ENCODE measurements around the gene KRTAP10-3.
"Not testable (repeated sequence)": the region's sequence is repeated elsewhere in the genome, so short reads cannot be mapped to it uniquely, and the experiment has no call there.

The KRTAP10-3 gene, protein sequence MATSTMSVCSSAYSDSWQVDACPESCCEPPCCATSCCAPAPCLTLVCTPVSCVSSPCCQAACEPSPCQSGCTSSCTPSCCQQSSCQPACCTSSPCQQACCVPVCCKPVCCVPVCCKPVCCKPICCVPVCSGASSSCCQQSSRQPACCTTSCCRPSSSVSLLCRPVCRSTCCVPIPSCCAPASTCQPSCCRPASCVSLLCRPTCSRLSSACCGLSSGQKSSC

DNA sequence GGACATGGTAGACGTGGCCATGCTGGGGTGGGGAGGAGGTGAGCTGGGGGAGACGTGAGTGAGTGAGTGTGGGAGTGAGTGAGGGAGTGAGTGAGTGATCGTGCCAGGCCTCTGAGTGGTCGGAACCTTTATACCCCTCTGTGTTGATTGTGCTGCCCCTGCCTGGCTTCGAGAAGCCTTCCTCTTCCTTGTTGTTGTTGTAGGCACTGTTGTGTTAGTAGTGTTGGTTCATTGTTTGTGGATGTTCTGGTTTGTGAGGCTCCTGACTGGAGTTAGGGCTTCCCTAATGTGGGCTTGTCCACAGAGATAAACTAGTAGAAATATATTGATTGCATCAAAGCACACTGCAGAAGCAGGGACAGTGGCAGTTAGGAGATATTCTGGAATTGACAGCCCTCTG is at the start of gene KRTAP10-3:
Gene KRTAP10-3 (minus strand): TSS at position 101 of the 400 bp plus-strand sequence. CDS start 80 bp downstream, at position 21.
- no peak for DNase-seq (ENCODE audit: low spot score)

DNA sequence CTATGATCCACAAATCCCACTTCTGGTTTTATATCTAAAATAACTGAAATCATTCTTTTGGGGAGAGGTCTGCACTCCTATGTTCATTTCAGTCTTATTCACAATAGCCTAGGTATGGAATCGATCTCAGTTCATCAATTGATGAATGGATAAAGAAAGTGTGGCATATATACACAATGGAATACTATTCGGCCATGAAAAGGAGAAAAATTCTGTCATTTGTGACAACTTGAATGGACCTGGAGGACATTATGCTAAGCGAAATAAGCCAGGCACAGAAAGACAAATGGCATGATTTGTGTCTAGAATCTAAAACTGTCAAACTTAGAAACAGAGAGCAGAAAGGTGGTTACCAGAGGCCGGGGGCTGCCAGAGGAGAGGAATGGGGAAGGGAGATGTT is 47.9 kb upstream of the KRTAP10-3 start:
- no peak for DNase-seq (ENCODE audit: low spot score)

DNA sequence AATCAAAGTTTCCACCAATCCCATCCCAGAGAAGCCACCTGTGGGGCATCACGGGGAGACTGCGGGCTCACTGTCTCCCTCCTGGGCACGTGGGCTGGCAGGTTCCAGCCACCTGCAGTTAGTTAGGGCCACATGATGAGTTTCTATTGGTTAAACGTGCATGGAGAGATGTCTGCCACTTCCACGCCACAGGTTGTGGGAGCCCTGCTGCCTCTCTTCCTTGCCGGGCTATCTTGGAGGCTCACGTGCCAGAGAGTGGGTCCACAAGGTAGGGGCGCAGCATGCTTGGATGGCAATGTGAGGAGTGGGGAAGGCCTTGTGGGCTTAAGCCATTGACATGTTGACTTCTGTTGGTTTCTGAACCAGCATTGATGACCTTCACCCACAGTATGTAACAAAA is 45.3 kb upstream of the KRTAP10-3 start:
- DNase-seq (ENCODE audit: low spot score), result no peak

DNA sequence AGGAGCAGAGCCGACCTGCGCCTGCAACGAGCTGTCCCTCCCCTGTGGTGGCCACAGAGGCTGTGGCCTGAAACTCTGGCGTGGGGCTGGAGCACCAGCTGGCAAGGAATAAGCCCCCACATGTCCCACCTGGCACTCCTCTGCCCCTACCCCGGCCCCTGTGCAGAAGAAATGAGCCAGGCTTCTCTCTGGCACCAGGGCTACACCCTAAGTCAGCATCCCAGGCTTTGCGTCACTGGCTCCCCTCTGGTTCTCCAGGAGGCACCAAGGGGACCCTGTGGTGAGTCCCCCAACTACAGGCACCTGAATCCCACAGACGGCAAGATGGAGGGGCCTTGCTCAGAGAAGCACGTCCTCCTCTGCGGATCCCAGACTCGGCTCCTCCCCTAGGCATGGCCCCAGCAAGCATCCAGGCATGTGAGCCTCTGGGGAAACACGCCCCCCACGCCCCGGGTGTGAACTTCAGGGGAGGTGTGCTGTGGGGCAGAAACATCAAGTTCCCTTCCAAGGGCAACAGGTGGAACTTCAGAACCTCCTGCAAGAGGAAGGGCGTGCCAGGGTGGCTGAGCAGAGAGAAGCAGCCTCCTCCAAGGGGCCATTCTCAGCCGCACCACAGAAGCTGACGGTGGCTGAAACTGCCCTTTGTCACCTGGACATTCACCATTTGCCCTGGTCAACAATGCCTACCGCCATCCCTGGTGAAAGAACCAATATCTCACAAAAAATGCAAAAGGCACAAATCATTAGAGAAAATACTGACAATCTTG is 44.7 kb upstream of the KRTAP10-3 start:
- DNase-seq (ENCODE audit: low spot score), result no peak

DNA sequence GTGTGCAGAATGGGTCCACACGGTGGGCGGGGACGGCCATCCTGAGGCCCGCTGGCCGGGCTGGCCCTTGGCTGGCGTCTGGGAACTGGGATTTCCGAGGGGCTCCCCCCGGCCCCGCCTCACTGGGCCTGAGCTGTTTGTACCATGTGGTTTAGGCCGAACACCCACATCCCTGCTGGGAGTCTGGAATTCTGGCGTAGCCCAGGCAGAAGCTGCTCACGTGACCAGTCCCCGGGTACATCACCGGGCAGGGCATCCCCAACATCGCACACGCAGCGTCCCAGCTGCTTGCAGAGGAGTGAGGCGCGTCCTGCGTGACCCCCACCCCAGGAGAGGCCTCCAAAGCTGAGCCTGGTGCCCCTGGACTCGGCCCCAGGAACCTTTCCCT is 43.9 kb upstream of the KRTAP10-3 start:
- no peak for DNase-seq (ENCODE audit: low spot score)

DNA sequence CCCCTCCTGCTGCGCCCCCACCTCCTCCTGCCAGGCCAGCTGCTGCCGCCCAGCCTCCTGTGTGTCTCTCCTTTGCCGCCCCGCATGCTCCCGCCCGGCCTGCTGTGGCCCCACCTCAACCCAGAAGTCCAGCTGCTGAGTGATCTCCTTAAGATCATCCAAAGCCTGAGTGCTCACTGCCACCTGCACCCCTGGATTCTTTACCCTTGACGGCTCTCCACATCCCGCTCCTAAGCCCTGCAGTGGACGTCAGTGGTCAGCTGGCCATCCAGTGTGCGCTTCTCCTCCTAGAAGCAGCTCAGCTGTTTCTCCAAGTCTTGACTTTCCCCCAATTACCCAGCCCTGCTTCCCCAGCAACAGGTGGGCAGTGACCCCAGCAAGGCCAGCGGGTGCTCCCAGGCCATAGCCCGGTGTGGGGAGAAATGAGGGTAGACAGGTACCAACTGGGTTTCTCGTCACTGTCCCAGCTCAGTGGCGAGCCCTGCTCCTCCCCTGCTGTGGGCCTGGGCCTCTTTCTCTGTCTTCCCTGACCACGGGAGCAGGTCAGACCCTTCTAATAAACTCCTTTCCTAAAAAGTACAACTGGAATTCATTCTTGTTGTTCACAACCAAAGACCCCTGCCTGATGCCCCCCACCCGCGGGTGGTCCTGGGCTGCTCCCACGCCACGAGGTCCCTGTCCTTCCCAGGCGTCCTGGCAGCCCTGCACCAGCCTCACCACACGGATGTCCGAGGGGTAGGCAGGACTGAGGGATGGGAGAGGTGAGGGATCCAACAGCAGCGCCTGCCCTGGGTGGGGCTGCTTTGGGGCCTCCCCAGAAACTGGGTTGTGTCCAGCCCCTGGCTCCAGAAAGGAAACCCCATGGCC is 43.2 kb upstream of the KRTAP10-3 start:
- DNase-seq (ENCODE audit: low spot score), result no peak

DNA sequence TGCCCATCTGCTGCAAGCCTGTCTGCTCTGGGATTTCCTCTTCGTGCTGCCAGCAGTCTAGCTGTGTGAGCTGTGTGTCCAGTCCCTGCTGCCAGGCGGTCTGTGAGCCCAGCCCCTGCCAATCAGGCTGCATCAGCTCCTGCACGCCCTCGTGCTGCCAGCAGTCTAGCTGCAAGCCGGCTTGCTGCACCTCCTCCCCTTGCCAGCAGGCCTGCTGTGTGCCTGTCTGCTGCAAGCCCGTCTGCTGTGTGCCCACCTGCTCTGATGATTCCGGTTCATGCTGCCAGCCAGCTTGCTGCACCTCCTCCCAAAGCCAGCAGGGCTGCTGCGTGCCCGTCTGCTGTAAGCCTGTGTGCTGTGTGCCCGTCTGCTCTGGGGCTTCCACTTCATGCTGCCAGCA is 42.5 kb upstream of the KRTAP10-3 start:
- DNase-seq (ENCODE audit: low spot score), result not testable (repeated sequence)

DNA sequence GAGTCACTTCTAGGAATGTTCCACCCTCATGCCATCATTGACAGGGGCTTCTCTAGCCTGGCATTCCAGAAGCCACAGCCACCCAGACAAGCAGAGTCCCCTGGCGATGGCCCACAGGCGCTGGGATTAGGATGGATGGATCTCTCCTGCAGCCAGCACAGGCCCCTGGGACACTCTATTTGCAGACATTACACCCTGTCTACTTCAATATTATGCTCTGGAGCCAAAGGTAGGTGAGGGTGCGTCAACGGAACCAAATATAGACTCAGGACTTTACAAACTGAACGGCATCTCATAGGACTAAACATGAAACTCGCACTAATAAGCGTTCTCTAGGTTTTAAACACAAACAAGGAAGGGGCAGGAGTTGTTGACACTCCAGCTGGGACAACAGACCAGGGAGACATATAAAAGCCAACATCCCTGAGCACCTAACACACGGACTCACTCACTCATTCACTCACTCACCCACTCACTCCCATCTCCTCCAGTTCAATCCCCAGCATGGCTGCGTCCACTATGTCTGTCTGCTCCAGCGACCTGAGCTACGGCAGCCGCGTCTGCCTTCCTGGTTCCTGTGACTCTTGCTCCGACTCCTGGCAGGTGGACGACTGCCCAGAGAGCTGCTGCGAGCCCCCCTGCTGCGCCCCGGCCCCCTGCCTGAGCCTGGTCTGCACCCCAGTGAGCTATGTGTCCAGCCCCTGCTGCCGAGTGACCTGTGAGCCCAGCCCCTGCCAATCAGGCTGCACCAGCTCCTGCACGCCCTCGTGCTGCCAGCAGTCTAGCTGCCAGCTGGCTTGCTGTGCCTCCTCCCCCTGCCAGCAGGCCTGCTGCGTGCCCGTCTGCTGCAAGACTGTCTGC is 41.8 kb upstream of the KRTAP10-3 start, which contains the start of gene KRTAP10-7:
Gene KRTAP10-7 (plus strand): TSS at position 480 of the 861 bp plus-strand sequence. CDS start 25 bp downstream, at position 505.
- DNase-seq (ENCODE audit: low spot score), result not testable (repeated sequence)

DNA sequence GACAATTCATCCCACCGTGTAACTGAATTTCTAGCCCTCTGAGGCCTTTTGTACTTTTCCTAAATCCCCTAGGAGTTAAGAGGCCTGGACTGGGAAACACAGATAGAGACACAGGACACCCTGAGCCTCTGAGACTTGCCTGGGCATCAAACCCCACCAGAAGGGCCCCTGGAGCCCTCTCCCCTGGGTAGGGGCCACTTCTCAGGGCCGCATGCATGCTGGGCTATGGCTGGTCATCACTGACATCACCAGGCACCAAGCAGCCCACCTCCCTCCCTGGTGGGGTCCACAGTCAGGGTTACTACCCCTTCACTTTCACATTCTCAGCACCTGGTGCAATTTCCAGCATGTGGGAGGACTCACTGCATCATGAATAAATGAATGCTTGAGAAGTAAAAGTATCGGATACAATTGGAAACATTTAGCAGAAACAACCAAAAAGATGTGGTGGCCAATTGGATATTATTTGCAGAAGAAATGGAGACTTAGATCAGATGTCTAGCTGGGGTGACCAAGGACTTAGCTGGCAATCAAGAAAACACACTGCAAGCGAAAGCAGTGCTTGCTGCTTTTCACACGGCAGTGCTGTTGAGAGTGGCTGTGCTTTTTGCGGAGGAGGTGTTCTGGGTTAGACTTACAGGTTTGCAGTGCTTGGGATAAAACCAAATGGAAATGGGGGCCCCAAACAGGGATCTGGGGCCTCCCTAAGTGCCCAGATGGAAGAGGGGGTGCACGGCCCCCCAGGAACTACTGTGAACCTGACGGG is 40.9 kb upstream of the KRTAP10-3 start:
- DNase-seq (ENCODE audit: low spot score), result no peak

DNA sequence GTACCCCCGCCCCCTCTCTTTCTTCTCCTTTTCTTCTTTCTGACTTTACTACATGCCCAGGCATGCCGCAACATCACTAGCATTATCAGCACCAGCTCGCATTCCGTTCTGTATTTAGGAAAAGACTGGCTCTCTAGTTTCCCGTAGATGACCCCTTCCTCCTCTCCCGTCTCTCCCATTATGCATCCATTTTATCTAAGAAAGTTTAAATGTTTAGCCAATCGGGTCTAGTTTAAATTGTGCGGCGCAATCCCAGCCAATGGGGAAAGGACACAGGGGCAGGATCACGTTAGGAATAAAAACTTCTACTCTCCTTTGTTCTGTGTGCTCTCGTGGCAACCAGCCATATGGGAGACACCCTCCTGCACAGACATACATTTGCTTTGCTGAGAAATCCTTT is 39.5 kb upstream of the KRTAP10-3 start:
- DNase-seq (ENCODE audit: low spot score), result no peak

DNA sequence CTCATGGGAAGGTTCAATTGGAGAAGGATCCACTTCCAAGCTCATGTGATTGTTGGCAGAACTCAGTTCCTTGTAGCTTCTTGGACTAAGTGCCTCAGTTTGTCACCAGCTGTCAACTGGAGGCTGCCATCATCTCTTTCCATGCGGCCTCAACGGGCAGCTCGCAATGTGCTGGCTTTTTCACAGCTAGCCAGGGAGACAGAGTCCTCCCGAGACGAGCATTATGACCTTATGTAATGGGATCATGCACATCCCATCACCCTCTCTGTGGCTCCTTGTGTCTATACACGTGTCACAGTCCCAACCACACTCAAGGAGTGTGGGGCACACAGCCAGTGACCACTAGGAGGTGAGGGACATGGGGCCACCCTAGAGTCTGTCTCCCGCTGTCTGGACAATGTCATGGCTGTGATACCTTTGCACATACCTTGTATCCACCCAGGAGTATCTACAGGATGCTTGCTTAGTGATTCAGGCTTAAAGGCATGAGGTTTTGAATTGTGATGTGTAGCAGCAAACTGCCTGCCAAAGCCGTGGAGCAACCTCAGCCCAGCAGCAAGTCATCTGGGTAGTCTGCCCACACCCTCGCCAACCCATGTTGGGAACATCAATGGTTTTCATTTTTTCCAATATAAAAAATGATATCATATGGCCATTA is 37.6 kb upstream of the KRTAP10-3 start:
- no peak for DNase-seq (ENCODE audit: low spot score)

DNA sequence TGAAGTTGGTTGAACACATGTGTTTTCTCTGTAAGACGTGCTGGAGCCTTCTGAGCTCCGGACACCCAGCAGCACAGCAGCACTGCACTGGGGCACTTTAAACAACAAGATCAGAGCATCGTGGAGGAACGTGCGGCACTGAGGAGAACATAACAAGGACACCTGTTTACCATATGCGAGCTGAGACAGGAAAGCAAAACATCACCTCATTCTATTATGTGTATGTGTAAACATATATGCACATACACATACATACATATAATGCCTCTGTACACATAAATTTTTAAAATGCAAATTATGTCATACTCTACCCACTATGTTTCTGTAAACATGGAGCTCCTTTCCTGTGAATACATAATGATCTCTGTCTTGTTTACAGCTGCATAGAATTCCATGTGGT is 36.9 kb upstream of the KRTAP10-3 start:
- DNase-seq (ENCODE audit: low spot score), result no peak

DNA sequence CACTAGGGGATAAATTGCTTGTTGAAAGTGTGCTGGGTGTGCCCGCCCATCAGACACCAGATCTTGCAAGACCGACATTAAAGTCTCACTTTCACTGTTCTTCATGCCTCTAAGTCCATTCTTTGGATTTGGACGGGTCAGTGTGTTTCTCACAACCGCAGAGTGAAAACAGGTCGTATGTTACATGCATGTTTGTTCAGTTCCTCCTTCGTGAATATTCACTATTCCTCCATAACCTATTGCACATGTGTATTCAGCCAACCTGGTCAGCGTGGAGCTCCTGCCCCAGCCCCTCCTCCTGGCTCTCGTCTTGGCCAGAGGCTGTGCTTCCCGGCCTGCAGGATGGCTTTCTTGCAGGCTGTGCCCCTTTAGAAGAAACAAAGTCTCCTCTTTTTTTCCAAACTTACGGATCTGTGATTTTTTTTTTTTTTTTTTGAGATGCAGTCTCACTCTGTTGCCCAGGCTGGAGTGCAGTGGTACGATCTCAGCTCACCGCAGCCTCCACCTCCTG is 35.9 kb upstream of the KRTAP10-3 start:
- no peak for DNase-seq (ENCODE audit: low spot score)

DNA sequence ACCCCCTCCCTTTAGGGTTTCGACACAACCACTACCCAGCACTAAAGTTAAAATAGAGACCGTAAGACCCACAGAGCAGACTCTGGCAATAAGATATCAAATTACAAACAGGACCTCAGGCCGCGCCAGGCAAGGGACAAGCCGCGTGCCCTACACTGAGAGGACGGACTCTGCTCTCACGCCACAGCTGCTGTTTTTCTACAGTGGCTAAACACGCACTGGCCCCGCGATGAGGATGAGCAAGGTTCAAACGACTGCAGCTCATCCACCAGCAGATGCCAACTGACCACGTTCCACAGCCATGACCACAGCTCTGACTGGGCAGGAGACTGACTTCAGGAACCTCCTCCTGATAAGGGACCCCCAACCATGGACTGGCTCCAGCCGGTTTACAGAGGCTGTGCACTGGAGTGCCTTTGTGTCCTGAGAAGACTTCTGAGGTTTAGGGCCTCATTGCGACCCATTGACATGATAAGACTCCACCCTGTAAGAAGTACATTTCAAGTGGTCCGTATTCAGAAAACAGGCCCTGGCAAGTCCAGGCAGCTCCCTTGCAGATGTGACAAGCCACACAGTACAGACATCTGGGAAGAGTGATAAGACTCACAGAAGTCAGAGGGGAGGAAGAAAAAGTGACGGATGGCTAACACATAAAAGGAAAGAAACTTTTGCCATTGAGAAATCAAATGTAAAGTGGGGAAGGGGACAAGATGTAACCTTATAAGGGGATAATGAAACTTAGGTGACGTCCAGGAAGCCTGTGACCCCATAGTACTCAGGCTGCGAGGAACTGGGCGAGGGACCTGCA is 35.2 kb upstream of the KRTAP10-3 start:
- DNase-seq (ENCODE audit: low spot score), result no peak

DNA sequence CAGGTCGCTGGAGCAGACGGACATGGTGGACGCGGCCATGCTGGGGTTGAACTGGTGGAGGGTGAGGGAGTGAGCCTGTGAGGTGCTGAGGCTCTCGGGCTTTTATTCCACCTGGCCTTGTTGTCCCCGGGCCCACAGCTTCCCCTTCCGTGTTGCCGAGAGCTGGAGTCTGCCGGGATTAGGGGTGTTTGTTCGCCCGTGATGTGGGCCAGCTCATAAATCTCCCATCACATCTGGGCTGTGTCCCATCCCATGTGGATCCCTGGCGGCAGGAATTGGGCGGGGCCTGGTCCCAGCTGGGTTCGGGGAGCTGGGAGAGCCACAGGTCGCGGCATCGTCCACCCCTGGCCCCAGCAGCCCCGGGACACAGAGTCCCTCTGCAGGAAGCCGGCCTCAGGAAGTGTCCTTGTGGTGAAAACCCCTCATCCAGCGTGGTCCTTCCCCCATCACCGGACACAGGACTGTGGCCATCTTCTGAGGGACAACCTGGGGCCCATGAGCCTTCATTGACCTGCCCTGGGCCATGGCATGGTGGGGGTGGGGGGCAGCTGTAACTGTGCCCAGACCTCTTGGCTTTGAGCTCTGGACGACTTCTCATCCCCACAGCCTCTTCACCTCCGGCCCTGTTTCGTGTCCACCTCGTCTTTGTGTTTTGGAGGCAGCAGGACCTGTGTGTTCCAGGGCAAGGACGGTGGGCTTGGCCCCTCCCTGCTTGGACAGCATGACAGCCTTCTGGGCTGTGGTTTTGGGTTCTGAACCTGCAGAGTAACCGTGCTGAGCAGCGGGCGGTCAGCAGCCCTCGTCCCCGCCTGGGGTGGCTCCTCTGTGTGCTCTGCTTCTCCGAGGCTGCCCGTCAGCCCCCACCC is 34.1 kb upstream of the KRTAP10-3 start, which contains the start of gene KRTAP10-6:
Gene KRTAP10-6 (minus strand): TSS at position 60 of the 866 bp plus-strand sequence. CDS start 21 bp downstream, at position 39.
- DNase-seq (ENCODE audit: low spot score), result no peak

DNA sequence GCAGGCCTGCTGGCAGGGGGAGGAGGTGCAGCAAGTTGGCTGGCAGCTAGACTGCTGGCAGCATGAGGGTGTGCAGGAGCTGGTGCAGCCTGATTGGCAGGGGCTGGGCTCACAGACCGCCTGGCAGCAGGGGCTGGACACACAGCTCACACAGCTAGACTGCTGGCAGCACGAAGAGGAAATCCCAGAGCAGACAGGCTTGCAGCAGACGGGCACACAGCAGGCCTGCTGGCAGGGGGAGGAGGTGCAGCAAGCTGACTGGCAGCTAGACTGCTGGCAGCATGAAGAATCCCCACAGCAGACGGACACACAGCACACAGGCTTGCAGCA is 33.2 kb upstream of the KRTAP10-3 start:
- DNase-seq (ENCODE audit: low spot score), result not testable (repeated sequence)

DNA sequence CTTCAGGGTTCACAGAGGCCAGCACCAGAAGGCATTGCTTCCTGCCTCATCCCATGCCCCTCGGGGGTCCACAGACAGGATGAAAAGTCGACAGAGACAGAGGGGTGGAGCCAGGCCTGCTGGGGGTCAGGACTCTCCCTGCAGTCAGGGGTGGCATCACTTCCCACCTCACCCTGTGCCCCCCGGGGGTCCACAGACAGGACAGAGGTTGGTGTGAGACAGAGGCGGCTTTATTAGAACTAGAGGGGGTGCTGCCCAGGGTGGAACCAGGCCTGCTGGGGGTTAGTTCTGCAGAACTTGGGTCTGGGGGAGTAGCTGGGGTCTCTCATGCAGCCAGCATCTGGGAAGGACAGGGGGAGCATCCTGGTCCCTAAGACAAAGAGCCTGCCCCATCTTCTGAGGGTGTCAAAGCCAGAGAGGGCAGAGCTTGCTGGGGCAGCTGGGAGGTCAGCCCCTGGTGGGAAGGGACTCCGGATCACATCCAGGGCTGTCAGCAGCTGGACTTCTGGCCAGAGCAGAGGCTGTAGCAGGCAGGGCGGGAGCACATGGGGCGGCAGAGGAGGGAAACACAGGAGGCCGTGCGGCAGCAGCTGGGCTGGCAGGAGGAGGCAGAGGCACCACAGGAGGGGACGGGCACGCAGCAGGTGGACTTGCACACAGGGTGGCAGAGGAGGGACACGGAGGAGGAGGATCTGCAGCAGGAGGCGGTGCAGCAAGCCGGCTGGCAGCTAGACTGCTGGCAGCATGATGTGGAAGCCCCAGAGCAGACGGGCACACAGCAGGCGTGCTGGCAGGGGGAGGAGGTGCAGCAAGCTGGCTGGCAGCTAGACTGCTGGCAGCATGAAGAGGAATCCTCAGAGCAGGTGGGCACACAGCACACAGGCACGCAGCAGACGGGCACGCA is 32.6 kb upstream of the KRTAP10-3 start:
- DNase-seq (ENCODE audit: low spot score), result not testable (repeated sequence)
